Ovary (tissue), 9 donors: ENCODE data around the gene POU2AF3. TPM values are rescaled to one million over a fixed set of nuclear protein-coding genes. Genes with fewer than 3 reads are reported as not detected.

Experiments
- DNase-seq, 5 donors: peaks; one replicate each; pipeline ENCODE4 v3.0.0-alpha.2; 2019 to 2020
- H3K27ac ChIP-seq, 2 donors: fragments of 200-600 bp; one replicate each; pipeline versions ENCODE4 v1.5.1 to v1.8.0; 2019 to 2022
- H3K27me3 ChIP-seq: fragments of 200-600 bp; one replicate; pipeline ENCODE4 v1.8.0; 2022
- H3K36me3 ChIP-seq: fragments of 200-600 bp; sonication (generic); one replicate; pipeline ENCODE4 v1.5.1; 2019
- H3K4me1 ChIP-seq: one replicate; pipeline ENCODE4 v1.8.1; 2013; ENCODE audit warnings: mild to moderate bottlenecking, moderate library complexity; ENCODE audit not compliant: insufficient read depth
- H3K4me3 ChIP-seq: fragments of 200-600 bp; sonication (generic); one replicate; pipeline ENCODE4 v1.5.1; 2017
- H3K9me3 ChIP-seq, 2 donors: fragments of 200-600 bp in 1 of 2; sonication (generic) in 1 of 2; one replicate each; pipeline versions ENCODE4 v1.5.1 to v1.8.1; 2013 to 2019; ENCODE audit warnings: mild to moderate bottlenecking in 1 of 2, moderate library complexity in 1 of 2
- CTCF ChIP-seq, 3 donors: fragments of 450-650 bp in 2 of 3; fragments of 200-600 bp in 1 of 3; IDR thresholded peaks; one replicate each; pipeline versions ENCODE4 v1.5.1 to v1.8.0; 2016 to 2022; ENCODE audit warnings: antibody characterized with exemption in 3 of 3, mild to moderate bottlenecking in 1 of 3
- EP300 ChIP-seq: sonication (generic); formaldehyde crosslinking; IDR thresholded peaks from one replicate; pipeline ENCODE4 v1.6.1; 2017; ENCODE audit warnings: antibody characterized with exemption
- POLR2A ChIP-seq: fragments of 450-650 bp; IDR thresholded peaks from one replicate; pipeline ENCODE4 v1.6.1; 2017; ENCODE audit warnings: antibody characterized with exemption, mild to moderate bottlenecking, moderate library complexity
- WGBS, 3 donors: extraction: QIAGEN DNeasy Blood & Tissue Kit in 1 of 3; methylation state at CpG; one replicate each; pipeline versions ENCODE4 v1.1.5 to v1.1.7; 2013 to 2017; 5-methylcytosine and 5-hydroxymethylcytosine counted together
- intact Hi-C, 4 donors: fragments of 100-400 bp; cut with DNase I; formaldehyde crosslinking; loops; one replicate each; pipeline versions ENCODE4 v1.11.0 to v1.15.1; 2022 to 2023
- microRNA-seq, 3 donors: library from miRNA; unstranded; fragments of <30 nt; microRNA quantifications; one replicate each; pipeline versions ENCODE4 to v1.2.0, GENCODE V29; 2019 to 2020
- polyA plus RNA-seq, 2 donors: library from polyadenylated mRNA; stranded (reverse); fragments of 200-250 nt in 1 of 2; fragments of 350-450 nt in 1 of 2; fragmentation: Illumina TruSeq in 1 of 2; extraction: RNeasy Lipid Tissue Mini Kit (QIAGEN cat#74804) in 1 of 2; gene quantifications; one replicate each; pipeline ENCODE4 v1.2.3, GENCODE V29; 2013 to 2014
- small RNA-seq: library from RNA; depleted of rRNA; stranded (forward); fragments of <200 nt; gene quantifications from one replicate; pipeline ENCODE3, GENCODE V24; 2016
- total RNA-seq, 7 donors: library from RNA; depleted of rRNA in 2 of 7; stranded (reverse); fragments of >200 nt in 2 of 7; fragmentation: NEBNext Ultra II Directional in 3 of 7; extraction: Animal tissue kit (Norgen Biotek cat#: 25700) in 3 of 7; gene quantifications; one replicate each; pipeline versions ENCODE4 v1.1.0 to v1.2.4, GENCODE V29; 2016 to 2023
- donor health status: DM: no; HTN: no; CAD: no; lungs with moderate emphysema.
- donor health status: DM: no; HTN: no; CAD: no.
- donor health status: Bipolar disorder and iron deficiency.
- donor health status: DM: yes; HTN: yes; CAD: no.
- donor health status: DM: no; HTN: no; CAD: no.
- donor health status: DM: yes; HTN: yes; CAD: no.

Gene POU2AF3
- total and polyA plus RNA-seq, 9 donors = 2.1 to 11.8 (median 7.4) TPM

- H3K27ac ChIP-seq = no peak overlapping the region
- no peak overlapping the region for H3K4me3 ChIP-seq
- TF ChIP-seq POLR2A (no peak), CTCF (IDR thresholded peaks at IDR 0.05) (no peak), EP300 (no peak)
- no peaks in the 10 kb centered on the region for H3K9me3 ChIP-seq
- DNase-seq = no peak
- no peaks in the 10 kb centered on the region for H3K27me3 ChIP-seq
- intact Hi-C loops = no loop called here
- no peaks in the 10 kb centered on the region for H3K36me3 ChIP-seq
- peaks cover 10% of the 10 kb centered on the region for H3K4me1 ChIP-seq
- 95 to 99% (median 97%) methylated on average over 5 of the region's 5 CpGs for WGBS, 3 donors
These were observed 56.8 kb downstream of the POU2AF3 start for GRCh38 chr11:111355101-111355500.

- Histone ChIP-seq H3K27me3 (no peaks in the 10 kb centered on the region), H3K4me3 (no peak overlapping the region), H3K4me1 (peaks cover 8% of the 10 kb centered on the region), H3K9me3 (no peaks in the 10 kb centered on the region), H3K36me3 (no peaks in the 10 kb centered on the region), H3K27ac (no peak overlapping the region)
- no peak for DNase-seq
- WGBS, 3 donors = 65 to 74% (median 68%) methylated on average over 5 of the region's 5 CpGs
- TF ChIP-seq CTCF (IDR thresholded peaks at IDR 0.05) (no peak), EP300 (no peak), POLR2A (no peak)
- intact Hi-C loops = no loop called here
These were observed 57.8 kb downstream of the POU2AF3 start for GRCh38 chr11:111355956-111356659.

GRCh38 chr11:111356660-111357048, 58.3 kb downstream of the POU2AF3 start:
- intact Hi-C loops = no loop called here

GRCh38 chr11:111357150-111358037, 59.0 kb downstream of the POU2AF3 start:
- Histone ChIP-seq H3K36me3 (no peaks in the 10 kb centered on the region), H3K27me3 (no peaks in the 10 kb centered on the region), H3K4me3 (no peak overlapping the region), H3K4me1 (peaks cover 4% of the 10 kb centered on the region), H3K27ac (no peak overlapping the region), H3K9me3 (no peaks in the 10 kb centered on the region)
- intact Hi-C loops = no loop called here
- no peak for DNase-seq
- no peak for TF ChIP-seq CTCF (IDR thresholded peaks at IDR 0.05)
- no peak for TF ChIP-seq EP300
- no peak for TF ChIP-seq POLR2A
- 90 to 91% (median 90%) methylated on average over 18 of the region's 18 CpGs for WGBS, 3 donors

More at GRCh38 chr11:111356660-111357048, 58.3 kb downstream of the POU2AF3 start:
- H3K27ac ChIP-seq = no peak overlapping the region
- H3K36me3 ChIP-seq = no peaks in the 10 kb centered on the region
- no peak for TF ChIP-seq POLR2A
- no peak for TF ChIP-seq EP300
- peaks cover 6% of the 10 kb centered on the region for H3K4me1 ChIP-seq
- WGBS, 3 donors = 79 to 83% (median 79%) methylated on average over 3 of the region's 3 CpGs
- no peaks in the 10 kb centered on the region for H3K27me3 ChIP-seq
- no peaks in the 10 kb centered on the region for H3K9me3 ChIP-seq
- no peak for DNase-seq
- H3K4me3 ChIP-seq = no peak overlapping the region

Small RNAs within 50 kb of the gene (microRNA-seq; reads per million reads assigned to microRNA genes)
- gene MIR4491 = 0 reads per million in 3 donors

Small RNAs within 50 kb of the gene (small RNA-seq; reads per million reads assigned to genes)
- gene MIR4491 = not detected

Other genes with a start within 250 kb of the POU2AF3 start
- gene POU2AF2, start 52.8 kb upstream of the POU2AF3 start, total RNA-seq = 1 to 10 TPM in 2 of 7 donors, under 1 TPM in 4, not detected in 1; 0.24 to 1.8 (median 0.34) TPM
- gene POU2AF2, start 52.8 kb upstream of the POU2AF3 start, polyA plus RNA-seq = under 1 TPM in 1 of 2 donors, not detected in 1; 0.07 TPM
- 1 to 10 TPM in 3 of 7 donors, under 1 TPM in 4; 0.48 to 4.1 (median 0.83) TPM for gene POU2AF1, start 80.7 kb downstream of the POU2AF3 start, total RNA-seq
- 1 to 10 TPM in 1 of 2 donors, under 1 TPM in 1; 0.29 to 1.2 TPM for gene POU2AF1, start 80.7 kb downstream of the POU2AF3 start, polyA plus RNA-seq
- under 1 TPM in 1 of 7 donors, not detected in 6; 0.34 TPM for gene BTG4, start 213.8 kb downstream of the POU2AF3 start, total RNA-seq
- gene BTG4, start 213.8 kb downstream of the POU2AF3 start, polyA plus RNA-seq = not detected
- 10 to 100 TPM in 1 of 7 donors, 1 to 10 TPM in 4, not detected in 2; 1.7 to 30.8 (median 2.0) TPM for gene HOATZ, start 216.2 kb downstream of the POU2AF3 start, total RNA-seq
- gene HOATZ, start 216.2 kb downstream of the POU2AF3 start, polyA plus RNA-seq = under 1 TPM in 1 of 2 donors, not detected in 1; 0.34 TPM
- gene LAYN, start 242.2 kb downstream of the POU2AF3 start, total RNA-seq = 10 to 100 TPM; 17.8 to 45.7 (median 29.1) TPM
- 10 to 100 TPM; 24.8 to 40.6 TPM for gene LAYN, start 242.2 kb downstream of the POU2AF3 start, polyA plus RNA-seq